ENCODE data around the gene EXOSC7.
"Not testable (repeated sequence)": the region's sequence is repeated elsewhere in the genome, so short reads cannot be mapped to it uniquely, and the experiment has no call there.

EXOSC7 gene

DNA sequence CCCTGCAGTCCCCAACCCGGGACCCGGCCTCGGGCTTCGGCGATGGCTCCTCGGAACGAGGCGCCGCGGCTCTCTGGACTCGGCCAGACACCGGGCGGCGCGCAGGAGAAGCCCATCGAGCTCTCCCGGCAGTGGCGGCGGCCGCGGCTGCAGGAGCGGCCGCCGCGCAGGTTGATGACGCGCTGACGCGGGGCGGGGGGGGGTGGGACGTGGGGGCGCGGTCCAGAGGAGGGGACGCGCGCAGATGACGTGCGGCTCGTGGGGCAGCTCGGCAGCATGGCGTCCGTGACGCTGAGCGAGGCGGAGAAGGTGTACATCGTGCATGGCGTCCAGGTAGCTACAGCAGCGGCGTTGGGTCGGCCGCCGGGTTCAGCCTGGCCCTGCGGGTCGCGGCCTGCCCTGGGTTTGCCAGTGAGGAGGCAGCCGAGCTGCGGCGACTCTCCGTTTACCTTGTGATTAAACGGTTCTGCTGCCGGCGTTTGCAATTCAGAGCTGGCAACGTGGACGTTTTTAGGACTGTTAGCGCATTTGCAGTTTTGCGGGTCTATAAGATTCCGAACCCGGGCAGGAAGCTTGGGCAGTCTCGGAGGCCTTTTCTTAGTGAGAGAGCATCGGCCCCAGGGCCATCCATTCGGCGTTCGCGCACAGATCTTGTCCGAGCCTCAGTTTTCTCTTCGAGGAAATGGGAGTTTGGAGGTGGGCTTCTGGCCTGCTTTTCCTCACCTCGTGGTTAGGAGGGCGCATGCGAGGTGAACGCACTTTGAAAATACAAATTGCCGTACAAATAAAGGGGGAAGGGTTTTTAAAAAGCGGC is at the start of gene EXOSC7, which contains the start of gene ZDHHC3:
Gene EXOSC7 (plus strand): TSS at position 243 of the 814 bp plus-strand sequence. CDS start 34 bp downstream, at position 277.
Gene ZDHHC3 (minus strand): TSS at position 173 of the 814 bp plus-strand sequence. CDS start 16,738 bp downstream, outside the sequence.
- peak; percentile 80 for DNase-seq

DNA sequence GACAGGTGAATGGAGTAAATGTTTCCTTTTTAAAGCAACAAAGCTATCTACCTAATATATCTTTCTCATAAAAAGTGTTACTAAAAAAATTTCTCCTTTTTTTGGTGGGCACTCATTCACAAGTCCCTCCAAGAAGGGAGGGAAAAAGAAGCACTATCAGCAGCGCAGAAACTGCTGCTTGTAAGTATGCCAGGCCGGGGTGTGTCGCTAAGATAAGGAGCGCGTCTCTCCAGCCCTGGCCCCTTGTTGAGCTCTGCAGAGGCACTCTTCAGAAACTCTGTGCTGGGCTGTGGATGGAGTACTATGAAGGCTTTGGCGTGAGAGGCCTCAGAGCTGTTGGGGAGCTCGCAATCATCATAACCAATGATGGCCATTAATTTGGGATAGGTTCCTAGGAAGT is 49.1 kb upstream of the EXOSC7 start:
- no peak for DNase-seq

DNA sequence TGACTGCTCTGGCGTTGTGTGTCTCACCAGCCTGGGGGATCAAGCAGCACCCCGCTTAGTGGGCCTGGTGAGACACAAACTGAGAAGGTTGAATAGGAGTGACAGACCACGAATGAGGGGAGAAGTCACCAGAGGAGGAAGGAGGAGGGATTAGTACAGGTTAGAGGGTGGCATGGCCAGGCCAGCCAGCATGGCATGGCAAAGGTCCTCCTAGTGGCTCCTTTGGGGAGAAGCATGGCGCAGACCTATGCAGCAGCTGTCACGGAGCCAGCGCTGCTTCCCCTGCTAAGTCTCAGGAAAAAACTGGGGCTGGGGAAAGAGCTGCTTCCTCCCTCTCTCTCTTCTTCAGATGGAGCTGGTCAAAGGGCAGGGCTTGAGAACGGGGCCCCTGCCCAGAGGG is 48.7 kb upstream of the EXOSC7 start:
- no peak for DNase-seq

DNA sequence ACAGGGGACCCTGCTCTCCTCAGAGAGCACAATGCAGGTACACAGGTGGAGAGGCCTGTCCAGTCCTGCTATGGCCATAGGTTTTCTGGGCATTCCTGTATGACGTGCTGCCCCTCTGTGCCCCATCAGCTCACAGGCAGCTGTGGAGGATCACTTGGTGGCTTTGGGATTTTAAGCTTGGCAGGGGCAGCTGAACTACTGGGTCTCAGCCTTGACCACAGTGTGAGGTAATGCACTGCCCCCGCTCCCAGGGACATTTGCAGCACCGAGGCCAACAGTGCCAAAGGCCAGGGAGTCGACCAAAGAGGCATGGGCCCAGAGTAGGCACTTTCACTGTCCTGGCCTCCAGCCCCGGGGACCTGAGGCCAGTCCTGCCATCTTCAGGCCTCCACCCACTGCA is 46.3 kb upstream of the EXOSC7 start:
- no peak for DNase-seq

DNA sequence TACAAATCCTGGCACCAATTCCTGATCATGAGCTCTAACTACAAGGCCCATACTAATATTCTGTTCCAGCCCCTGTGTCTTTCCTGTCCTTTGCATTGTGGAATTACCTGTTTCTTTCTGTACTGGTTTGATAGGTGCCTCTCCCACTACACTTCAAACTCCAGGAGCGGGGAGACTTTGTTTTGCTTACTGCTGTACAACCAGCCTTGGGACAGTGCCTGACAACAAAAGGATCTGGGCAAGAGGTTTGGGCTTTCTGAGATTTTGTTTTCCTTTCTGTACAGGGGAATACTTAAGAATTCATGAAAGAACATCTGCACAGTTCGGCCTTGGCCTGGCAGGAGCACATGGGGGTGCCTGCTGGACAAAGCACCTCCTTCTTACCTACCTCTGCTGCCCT is 45.1 kb upstream of the EXOSC7 start:
- no peak for DNase-seq

DNA sequence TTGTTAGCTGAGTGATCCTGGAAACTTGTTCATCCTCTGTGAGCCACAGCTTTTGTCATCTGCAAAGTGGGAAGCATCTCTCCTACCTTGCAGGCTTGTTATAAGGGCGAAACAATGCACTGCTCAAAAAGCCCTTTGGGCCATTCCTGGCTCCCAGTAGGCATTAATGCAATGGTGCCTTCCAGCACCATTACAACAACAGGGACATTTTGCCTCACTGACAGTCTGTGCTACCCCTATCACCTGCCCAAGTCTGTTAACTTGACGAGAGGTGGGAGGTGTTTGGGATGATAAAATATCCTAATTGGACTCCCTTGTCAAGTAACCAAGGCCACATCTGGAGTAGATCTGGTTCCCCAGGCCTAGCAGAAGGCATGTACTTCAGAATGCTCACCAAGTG is 44.3 kb upstream of the EXOSC7 start:
- no peak for DNase-seq

DNA sequence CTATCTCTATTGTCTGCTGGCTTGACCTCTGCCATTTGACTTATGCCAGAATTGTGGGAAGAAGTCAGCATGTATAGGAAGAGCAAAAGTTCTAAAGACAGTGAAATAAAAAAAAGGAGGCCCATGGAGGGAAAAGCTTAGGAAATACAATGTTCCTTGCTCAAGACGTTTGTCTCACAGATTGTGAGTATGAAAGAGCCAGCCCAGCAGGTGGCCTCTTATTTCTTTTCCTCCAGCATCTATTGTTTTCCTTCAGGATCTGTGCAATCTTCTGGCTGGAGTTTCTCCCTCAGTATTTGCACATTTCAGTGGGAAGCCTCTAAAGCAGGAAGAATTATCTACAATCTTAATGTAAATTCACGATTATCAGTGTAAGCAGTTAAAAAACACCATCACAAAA is 43.8 kb upstream of the EXOSC7 start:
- DNase-seq: no peak

DNA sequence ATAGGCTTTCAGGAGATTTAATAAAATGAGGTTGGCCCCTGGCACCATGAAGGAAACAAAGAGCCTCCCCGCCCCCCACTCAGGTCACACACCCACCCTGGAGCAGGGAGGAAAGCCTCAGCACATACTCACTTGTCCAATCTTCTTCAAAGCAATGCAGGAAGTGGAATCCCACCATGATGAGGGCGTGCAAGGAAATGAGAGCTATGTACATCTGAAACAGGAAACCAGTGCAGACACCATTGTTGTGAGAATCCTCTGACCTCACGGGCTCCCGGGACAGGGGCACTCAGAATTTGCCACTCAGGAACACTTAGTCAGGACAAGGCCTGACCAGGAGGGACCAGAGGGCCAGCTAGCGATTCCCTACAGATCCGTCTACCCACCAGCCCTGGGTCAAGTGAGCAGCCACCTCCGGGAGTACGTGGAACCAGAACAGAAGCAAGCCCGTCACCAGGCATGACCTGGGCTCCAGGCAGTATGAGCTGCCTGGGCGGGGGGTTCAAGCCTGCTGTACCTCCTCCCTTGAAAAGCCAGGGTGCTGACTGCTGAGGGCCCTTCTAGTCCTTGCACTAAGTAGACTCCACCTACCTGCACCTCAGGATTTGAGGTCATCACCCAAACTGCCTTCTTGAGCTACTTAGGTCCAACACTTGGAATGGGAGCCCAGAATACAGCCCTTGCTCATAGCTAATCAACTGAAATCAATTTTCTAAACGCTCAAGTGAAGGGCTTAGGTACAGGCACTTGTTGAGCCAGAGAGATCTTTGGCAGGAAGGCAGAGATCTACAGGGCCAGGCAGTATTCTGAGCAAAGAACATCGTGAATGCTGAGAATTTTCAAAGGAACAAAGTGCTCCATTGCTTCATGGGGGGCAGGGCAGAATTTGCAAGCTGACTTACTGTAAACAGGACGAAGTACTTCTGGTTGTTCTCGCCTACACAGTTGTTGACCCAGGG is 42.8 kb upstream of the EXOSC7 start:
- no peak for DNase-seq

DNA sequence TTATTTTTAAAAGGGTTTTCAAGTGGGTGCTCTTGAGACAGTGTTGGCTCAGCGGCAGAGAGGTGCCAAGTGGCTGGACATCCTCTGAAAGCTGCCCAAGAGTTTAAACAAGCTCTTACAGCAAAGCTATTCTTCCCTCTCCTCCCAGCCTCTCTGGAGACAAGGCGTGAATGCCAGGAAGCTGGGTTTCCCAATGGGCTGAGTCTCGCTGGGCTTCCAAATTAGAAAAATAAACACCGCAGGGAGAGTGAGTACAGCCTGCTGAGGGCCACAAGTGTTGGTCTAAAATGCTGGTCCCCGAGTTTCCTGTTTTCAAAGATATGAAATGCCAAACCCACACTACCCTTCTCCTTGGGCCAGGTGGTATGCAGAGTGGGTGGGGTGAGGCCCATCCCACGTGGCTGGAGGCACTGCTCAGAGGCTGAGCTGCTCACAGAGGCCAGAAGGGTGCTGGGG is 36.4 kb upstream of the EXOSC7 start:
- no peak for DNase-seq

DNA sequence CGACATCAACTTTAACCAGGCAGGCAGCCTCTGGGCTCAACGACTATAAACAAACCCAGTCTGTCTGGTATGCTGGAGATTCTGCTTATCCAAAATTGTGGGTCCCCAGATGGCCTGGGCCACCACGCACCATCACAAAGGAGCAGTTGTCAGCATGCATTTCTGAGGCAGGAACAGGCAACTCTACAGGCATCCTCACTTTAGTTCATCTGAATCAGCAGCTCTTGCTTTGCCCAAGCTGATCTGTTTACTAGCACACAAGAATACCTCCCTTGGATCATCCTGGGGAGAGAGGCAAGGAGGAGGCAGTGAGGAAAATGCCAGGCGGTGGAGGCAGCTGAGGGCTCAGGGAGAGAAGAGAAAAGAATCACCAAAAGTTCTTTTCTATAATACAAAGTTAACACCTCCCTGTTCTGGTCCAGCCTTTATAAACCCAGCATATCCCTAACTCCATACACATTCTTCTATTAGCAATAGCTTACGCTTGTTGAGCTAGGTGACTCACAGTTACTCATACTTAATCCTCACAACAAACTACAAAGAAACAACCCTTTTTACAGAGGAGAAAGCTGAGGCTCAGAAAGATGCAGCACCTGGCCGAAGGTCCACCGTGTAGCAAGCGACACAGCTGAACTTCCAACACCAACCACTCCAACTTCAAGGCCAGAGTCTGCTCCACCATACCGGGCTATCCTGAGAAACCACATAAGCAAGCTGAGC is 33.7 kb upstream of the EXOSC7 start:
- DNase-seq: no peak

DNA sequence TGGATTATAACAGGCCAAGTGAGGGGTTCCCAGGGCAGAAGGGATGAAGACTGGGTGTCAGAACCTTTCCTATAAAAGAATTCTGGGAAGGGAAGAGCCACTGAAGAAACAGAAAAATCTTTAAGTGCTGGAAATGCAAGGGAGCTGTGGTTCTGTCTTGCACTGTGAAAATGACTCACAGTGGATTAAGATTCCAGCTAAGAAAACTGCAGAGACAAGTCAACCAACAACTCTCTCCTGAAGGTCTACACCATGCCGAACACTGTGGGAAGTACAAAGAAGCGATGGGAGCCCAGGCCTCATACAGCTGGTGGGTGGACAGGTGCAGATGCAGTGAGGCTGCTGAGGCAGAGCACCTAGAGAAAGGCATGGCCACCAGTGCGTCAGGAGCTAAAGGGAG is 27.8 kb upstream of the EXOSC7 start:
- no peak for DNase-seq

DNA sequence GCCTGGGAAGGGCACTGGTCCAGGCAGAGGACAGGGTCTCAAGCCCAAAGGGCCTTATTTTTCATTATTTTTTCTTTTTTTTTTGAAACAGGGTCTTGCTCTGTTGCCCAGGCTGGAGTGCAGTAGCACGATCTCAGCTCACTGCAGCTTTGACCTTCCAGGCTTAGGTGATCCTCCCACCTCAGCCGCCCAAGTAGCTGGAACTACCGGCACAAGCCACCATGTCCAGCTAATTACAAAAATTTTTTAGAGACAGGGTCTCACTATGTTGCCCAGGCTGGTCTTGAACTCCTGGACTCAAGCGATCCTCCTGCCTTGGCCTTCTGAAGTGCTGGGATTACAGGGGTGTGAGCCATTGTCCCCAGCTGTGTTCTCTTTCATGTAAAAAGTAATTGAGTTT is 26.3 kb upstream of the EXOSC7 start:
- not testable (repeated sequence) for DNase-seq

DNA sequence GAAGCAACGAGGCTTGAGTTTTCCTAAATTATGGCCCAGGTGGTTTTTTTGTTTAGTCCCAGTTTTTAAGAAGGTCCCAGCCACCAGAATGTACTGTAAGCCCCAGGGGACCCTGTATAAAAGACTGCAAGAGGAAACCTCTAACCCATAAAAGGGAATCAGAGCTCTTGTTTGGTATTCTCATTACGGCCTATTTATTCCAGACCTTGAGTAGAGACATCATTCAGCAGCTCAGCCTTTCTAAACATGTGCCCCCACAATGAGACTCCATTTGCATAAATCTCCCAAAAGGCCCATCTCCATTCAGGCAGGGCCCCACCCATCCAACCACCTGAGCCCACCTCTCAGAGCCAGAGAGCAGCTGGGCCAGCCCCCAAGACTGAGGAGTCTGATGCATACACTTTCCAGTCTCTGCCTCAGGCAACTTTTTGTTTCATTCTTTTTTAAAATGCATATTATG is 25.7 kb upstream of the EXOSC7 start:
- DNase-seq: no peak

DNA sequence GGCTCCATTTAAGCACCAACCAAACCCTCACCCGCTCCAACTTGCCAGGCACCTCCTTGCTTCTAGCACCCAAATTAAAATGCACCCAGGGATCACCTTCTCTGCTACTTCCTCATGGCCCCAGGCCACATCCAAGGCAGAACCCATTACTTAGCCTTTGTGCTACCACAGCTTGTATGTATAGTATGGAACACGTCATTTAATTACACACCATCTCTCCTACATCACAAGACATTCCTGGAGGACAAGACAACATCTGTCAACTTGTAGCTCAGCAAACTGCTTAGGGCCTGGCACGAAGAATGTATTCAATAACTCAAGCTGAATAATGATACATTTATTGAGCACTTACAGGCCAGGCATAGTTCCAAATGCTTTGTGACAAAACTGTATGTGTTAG is 23.4 kb upstream of the EXOSC7 start:
- no peak for DNase-seq

DNA sequence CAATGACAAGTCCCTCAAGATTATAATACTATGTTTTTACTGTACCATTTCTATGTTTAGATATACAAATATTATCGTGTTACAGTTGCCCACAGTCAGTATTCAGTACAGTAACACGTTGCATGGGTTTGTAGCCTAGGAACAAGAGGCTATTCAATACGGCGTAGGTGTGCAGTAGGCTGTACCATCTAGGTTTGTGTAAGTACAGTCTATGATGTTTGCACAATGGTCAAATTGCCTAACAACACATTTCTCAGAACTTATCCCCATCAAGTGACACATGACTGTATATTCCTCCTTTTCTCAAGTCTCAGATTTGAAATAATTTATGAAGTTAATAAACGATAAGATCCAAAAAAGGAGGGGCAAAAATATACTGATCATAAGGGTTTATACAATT is 21.7 kb upstream of the EXOSC7 start:
- DNase-seq: no peak

DNA sequence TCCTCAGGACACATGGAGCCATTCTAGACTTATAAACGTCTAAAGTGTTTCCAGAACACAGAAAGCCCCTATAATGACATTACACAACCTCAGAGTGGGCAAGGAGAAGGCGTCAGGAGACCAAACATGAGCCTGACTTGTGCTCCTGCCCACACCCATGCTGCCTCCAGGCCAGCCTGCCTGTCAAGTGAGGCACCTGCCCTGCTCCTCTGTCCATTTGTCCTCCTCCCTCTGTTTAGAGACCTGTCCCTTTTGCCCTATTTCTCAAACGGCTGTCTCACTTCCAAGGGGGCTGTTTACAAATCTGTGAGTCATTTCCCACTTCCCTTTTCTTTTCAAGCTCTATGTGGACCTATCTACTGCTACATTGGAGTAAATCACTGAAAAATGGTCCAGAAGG is 21.1 kb upstream of the EXOSC7 start:
- no peak for DNase-seq

DNA sequence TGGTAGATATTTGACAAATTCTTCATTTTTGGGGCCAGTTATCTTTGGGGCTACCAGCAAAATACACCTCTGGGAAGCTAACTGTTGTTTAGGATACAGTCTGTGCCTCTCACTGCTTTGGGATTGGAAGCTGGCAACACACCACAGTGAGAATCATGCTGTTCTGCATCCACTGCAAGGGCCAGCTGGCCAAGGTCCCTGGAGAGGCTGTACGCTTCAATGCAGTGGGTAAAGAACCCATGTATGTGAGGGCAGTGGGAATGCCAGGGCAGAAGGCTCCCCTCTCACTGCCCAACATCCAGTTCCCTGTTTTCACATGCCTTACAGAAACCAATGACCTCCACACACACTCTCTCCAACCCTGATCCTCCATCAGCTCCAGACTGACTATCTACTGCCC is 20.1 kb upstream of the EXOSC7 start:
- DNase-seq: no peak

DNA sequence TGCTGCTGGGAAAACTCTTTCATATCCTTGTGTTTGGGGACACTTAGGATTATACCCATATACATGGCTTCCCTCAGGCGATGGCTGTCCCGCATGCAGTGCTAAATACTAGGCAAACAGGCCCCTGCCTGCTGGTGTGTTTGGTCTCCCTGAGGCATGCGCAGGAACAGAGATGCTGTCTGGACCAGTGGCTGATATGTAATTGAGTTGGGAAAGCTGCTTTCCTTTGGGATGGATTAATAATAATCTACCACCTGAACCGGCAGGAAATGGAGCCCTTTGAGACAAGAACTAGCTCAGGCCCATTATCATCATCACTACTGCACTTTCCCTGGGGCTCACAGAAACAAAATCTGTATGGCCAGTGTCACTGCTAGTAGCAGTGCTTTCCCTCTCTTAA is 18.1 kb upstream of the EXOSC7 start:
- DNase-seq: no peak

DNA sequence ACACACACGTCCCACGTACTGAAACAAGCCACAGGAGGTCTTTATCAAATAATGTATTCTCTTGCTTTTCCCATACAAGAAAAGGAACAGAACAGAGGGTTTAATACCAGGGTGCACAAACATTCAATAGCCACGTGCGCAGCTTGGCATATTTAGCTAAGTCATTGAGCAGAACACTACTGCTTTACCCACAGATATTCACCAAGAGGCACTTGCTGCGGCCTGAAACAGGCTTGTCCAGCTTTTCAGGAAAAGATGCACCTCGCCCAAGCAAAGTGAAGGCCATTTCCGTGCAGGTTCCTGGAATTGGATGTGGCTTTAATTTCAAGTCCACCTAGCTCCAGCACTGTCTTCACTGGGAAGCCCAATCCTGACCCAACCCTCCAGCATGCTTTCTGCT is 17.7 kb upstream of the EXOSC7 start:
- DNase-seq: no peak

DNA sequence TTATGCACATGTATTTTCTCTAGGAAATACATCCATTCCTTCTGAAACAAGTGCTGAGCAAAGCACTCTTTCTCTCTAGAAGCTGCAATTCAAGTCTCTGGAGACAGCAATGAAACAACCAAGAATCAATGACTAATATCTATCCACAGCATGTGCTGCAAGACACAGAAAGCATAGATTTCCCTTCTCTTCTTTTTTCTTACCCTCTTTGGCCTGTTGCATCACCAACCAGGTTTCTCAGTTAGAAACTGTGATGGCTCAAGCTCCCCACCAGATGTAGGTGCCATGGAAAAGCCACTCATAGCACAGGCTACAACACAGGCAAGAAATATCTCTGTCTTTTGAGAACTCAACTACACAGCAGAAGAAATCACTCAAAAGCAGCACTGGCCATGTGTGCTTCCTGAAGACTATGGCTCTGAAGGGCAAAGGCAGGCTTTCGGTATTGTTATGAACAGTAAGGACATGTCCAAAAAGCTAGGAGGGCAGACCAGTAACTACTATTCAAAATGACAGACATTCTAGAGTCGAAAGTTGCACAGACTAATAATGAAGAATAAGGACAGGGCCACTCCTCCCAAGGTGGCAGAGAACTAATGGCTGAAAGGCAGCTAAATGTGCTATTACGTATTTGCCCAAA is 15.5 kb upstream of the EXOSC7 start:
- DNase-seq: no peak

DNA sequence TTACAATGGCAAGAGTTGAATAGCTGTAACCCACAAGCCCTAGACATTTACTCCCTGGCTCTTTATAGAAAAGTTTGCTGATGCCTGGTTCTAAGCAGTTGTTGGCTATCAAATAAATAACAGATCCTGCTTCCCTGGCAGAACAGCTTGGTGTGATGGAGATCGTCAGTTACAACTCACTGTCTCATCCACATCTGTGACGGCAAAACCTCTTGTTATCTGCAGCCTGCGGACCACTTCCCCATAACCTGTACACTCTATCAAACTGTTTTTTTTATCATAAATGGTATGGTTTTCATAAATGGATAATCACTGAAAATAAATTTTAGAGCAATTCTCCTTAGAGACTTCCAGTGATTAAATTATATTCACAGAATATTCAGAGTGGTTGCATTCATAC is 14.2 kb upstream of the EXOSC7 start:
- no peak for DNase-seq

DNA sequence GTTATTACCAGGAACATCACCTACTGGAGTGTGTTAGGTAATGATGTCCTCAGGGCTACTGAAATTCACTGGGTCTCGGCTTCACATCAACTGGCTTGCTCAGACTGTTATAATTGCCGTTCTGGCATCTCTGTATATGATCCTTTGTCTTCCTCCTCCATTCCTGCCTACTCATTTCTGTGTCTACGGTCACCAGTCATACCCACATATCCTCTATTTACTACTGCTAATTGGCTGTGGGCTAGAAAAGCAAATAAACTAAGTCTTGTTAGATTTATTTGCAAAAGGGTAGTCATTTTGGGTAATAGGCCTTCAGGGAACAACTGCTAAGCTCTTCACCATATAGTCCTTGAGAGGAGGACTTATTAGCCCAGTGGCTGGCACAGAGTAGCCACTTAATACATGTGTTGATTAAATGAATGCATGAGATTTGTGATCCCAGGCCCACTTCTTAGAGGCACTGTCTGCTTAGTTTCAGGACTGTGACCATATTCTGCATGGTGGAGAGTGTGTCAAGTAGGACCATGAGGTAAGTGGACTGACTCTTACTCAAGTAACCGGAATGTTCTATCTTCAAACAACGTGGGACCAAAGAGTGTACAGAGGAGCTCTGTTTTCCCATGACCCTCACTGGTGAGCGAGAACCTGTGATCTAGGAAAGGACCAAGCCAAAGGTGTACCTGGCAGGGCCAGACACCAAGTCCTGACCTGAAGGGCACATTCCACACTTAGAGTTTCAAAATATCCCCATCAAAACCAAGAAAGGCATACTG is 13.2 kb upstream of the EXOSC7 start:
- no peak for DNase-seq

Data from NCI-H345 (cell line).